Endothelial cell of umbilical vein (primary cell): Measurements from ENCODE around the gene LRRC32. TPM values are rescaled to one million over a fixed set of nuclear protein-coding genes. Genes with fewer than 3 reads are reported as not detected.

Experiments
- BruUV-seq: library from RNA; stranded (reverse); fragments of 400-500 nt; replicated peaks from 2 replicates; lab custom pipeline; 2021; lab: Mats Ljungman, UMichigan
- CTCF ChIA-PET: fragments of 300-600, 350-600 bp; sonication (Branson Sonifier 250); formaldehyde crosslinking; loops from one replicate; lab custom pipeline; 2021; ENCODE audit warnings: antibody characterized with exemption, inconsistent platforms; lab: Charles Lee
- POLR2A ChIA-PET: fragments of 300-600, 350-600 bp; sonication (Branson Sonifier 250); formaldehyde crosslinking; loops from one replicate; lab custom pipeline; 2021; ENCODE audit warnings: antibody characterized with exemption, inconsistent platforms; lab: Charles Lee
- DNase-seq: peaks from one replicate; pipeline ENCODE4 v3.0.0-alpha.2; 2011; ENCODE audit warnings: low read depth, low spot score
- FAIRE-seq: peaks from 2 replicates; lab custom pipeline; 2011; peaks lifted over from hg19 to GRCh38; lab: Jason Lieb, UNC
- H2AFZ ChIP-seq: 2 replicates; pipeline ENCODE4 v1.6.0; 2012; ENCODE audit warnings: low read depth, low read length, control low read depth, inconsistent platforms
- H3K27ac ChIP-seq: 2 replicates; pipeline ENCODE4 v1.5.1; 2011; ENCODE audit warnings: low read depth, mild to moderate bottlenecking, control low read depth, low read length, moderate library complexity; ENCODE audit not compliant: insufficient read depth
- H3K27me3 ChIP-seq, 2 experiments: 2 replicates each; pipeline versions ENCODE4 v1.6.0 to v1.6.1; 2011; ENCODE audit warnings: low read length in 2 of 2, mixed read lengths in 1 of 2; ENCODE audit not compliant: control insufficient read depth in 2 of 2, insufficient read depth in 2 of 2
- H3K36me3 ChIP-seq, 2 experiments: 2 replicates in 1 of 2; 3 replicates in 1 of 2; pipeline ENCODE4 v1.5.1; 2011; ENCODE audit warnings: low read length in 2 of 2, mild to moderate bottlenecking in 1 of 2, moderate library complexity in 1 of 2; ENCODE audit not compliant: control insufficient read depth in 2 of 2, insufficient read depth in 2 of 2; ENCODE audit errors: extremely low read depth in 1 of 2
- H3K4me1 ChIP-seq: 3 replicates; pipeline ENCODE4 v1.5.1; 2011; ENCODE audit warnings: mild to moderate bottlenecking, low read length; ENCODE audit not compliant: control insufficient read depth, insufficient read depth; ENCODE audit errors: extremely low read depth
- H3K4me2 ChIP-seq: 2 replicates; pipeline ENCODE4 v1.6.1; 2011; ENCODE audit warnings: low read length, control low read depth, mixed read lengths; ENCODE audit not compliant: insufficient read depth
- H3K4me3 ChIP-seq, 3 experiments: fragments of 200-600 bp in 1 of 3; sonication (generic), shearing (Covaris generic) in 1 of 3; replicated peaks in 1 of 3; 2 replicates each; pipeline ENCODE4 v1.5.1; 2011 to 2016; ENCODE audit warnings: control low read depth in 3 of 3, low read length in 3 of 3, mild to moderate bottlenecking in 2 of 3, inconsistent platforms in 1 of 3, low read depth in 1 of 3, moderate library complexity in 1 of 3; ENCODE audit not compliant: insufficient read depth in 1 of 3
- H3K79me2 ChIP-seq: 2 replicates; pipeline ENCODE4 v1.6.0; 2012; ENCODE audit warnings: low read length, inconsistent platforms; ENCODE audit not compliant: control insufficient read depth, insufficient read depth
- H3K9ac ChIP-seq: replicated peaks from 2 replicates; pipeline ENCODE3; 2011; ENCODE audit warnings: low read length, control low read depth; ENCODE audit not compliant: insufficient read depth; ENCODE audit errors: extremely low read depth
- H3K9me1 ChIP-seq: replicated peaks from 3 replicates; pipeline ENCODE4 v1.6.0; 2011; ENCODE audit warnings: mild to moderate bottlenecking, low read length; ENCODE audit not compliant: control insufficient read depth, insufficient read depth; ENCODE audit errors: extremely low read depth
- H3K9me3 ChIP-seq: replicated peaks from 2 replicates; pipeline ENCODE4 v1.5.1; 2012; ENCODE audit warnings: low read length, inconsistent platforms; ENCODE audit not compliant: control insufficient read depth, insufficient read depth
- H4K20me1 ChIP-seq: replicated peaks from 2 replicates; pipeline ENCODE3; 2011; ENCODE audit warnings: mild to moderate bottlenecking, low read length; ENCODE audit not compliant: control insufficient read depth, insufficient read depth; ENCODE audit errors: extremely low read depth
- CTCF ChIP-seq, 2 donors: IDR thresholded peaks; 1 replicate in 1 of 2; 2 replicates in 1 of 2; pipeline ENCODE4 v1.5.1; 2011; ENCODE audit warnings: low read length in 2 of 2, mild to moderate bottlenecking in 2 of 2, moderate library complexity in 2 of 2, control low read depth in 1 of 2, inconsistent platforms in 1 of 2, low read depth in 1 of 2; ENCODE audit not compliant: insufficient read depth in 1 of 2; ENCODE audit errors: extremely low read depth in 1 of 2
- JUN ChIP-seq: IDR thresholded peaks from 2 replicates; pipeline ENCODE4 v1.6.1; 2011; ENCODE audit warnings: borderline replicate concordance, low read depth; ENCODE audit not compliant: insufficient read length, insufficient read depth
- MAX ChIP-seq: IDR thresholded peaks from 2 replicates; pipeline ENCODE4 v1.6.1; 2011; ENCODE audit not compliant: insufficient read depth, insufficient read length
- MYC ChIP-seq: IDR thresholded peaks from one replicate; pipeline ENCODE4 v1.6.1; 2011; ENCODE audit warnings: mild to moderate bottlenecking, low read depth, low read length
- POLR2AphosphoS5 ChIP-seq: IDR thresholded peaks from 2 replicates; pipeline ENCODE4 v1.6.1; 2012; ENCODE audit warnings: low read depth, mild to moderate bottlenecking, control low read depth, low read length, moderate library complexity; ENCODE audit not compliant: insufficient read depth
- dilution Hi-C: fragments of 300-500 bp; cut with MboI; formaldehyde crosslinking; loops from one replicate; pipeline ENCODE4 v1.15.0; 2019; ENCODE audit warnings: low sequenced_read_pairs; ENCODE audit not compliant: extremely low pct_ligation_motif_present
- intact Hi-C: fragments of 100-400 bp; cut with micrococcal nuclease; formaldehyde crosslinking; loops from one replicate; pipeline ENCODE4 v1.10.0; 2022
- polyA plus RNA-seq, 4 experiments: library from polyadenylated mRNA; depleted of rRNA in 3 of 4; stranded (reverse) in 3 of 4; unstranded in 1 of 4; fragments of >200 nt; gene quantifications; 2 replicates each; pipeline versions ENCODE4 v1.2.1 to v1.2.3, GENCODE V29; 2011 to 2012; ENCODE audit warnings: missing spikeins in 1 of 4
- total RNA-seq: library from RNA; stranded (reverse); gene quantifications from 2 replicates; pipeline ENCODE4 v1.2.3, GENCODE V29; 2021

Gene LRRC32
- total and polyA plus RNA-seq, 2 donors (not counting 3 experiments of a cell fraction or from before 2014, with no cell fraction given): 77.2 to 117 TPM

- Histone ChIP-seq H4K20me1 (no peaks in the 10 kb centered on the region), H3K27ac (no peak overlapping the region), H3K4me1 (no peaks in the 10 kb centered on the region), H3K4me2 (no peak overlapping the region), H3K9ac (no peak overlapping the region), H3K9me1 (no peaks in the 10 kb centered on the region), H2AFZ (no peak overlapping the region), H3K9me3 (no peaks in the 10 kb centered on the region), H3K4me3 (no peak overlapping the region), H3K79me2 (no peaks in the 10 kb centered on the region), H3K27me3 (no peaks in the 10 kb centered on the region), H3K36me3 (peaks cover 0 to 19% of the 10 kb centered on the region in 2 experiments)
- intact Hi-C loops (no loop called here), dilution Hi-C loops (no loop called here)
- DNase-seq (no peak), FAIRE-seq (no peak)
- TF ChIP-seq MYC: no peak
- no peak for TF ChIP-seq POLR2AphosphoS5
- no peak for TF ChIP-seq JUN
- no peak for TF ChIP-seq MAX
- no peak for TF ChIP-seq CTCF (IDR thresholded peaks at IDR 0.05; ENCODE audit: extremely low read depth in 1 of 2, insufficient read depth in 1 of 2, low read depth in 1 of 2, low read length in 2 of 2)
- ChIA-PET CTCF (interaction anchor here (1.1 to 1.2 kb wide), 2 partner anchors 9 to 11 kb away, joined by 3 to 4 read pairs; no protein-coding TSS in a partner anchor), POLR2A (no interaction called here)
- BruUV-seq: no TSS peak
These were observed 16.8 kb downstream of the LRRC32 start for GRCh38 chr11:76653674-76654284.
